Measurements from ENCODE around the gene MPP4. TPM values are rescaled to one million over a fixed set of nuclear protein-coding genes. Genes with fewer than 3 reads are reported as not detected.

MPP4 gene
- total RNA-seq, 1 experiment from 2014 or later, result 9.3 TPM

GRCh38 chr2:201628545-201628944 lies 69.9 kb downstream of the MPP4 start:
- no peak for DNase-seq (ENCODE audit: low read depth)

GRCh38 chr2:201622306-201622970 lies 76.0 kb downstream of the MPP4 start:
- no peak for DNase-seq (ENCODE audit: low read depth)

- no peak for DNase-seq (ENCODE audit: low read depth)
These were observed 77.0 kb downstream of the MPP4 start for GRCh38 chr2:201621293-201621999.

GRCh38 chr2:201618744-201619662 lies 79.4 kb downstream of the MPP4 start:
- DNase-seq (ENCODE audit: low read depth), result peak; percentile 76

GRCh38 chr2:201608021-201608420 lies 90.4 kb downstream of the MPP4 start:
- no peak for DNase-seq (ENCODE audit: low read depth)

- DNase-seq (ENCODE audit: low read depth), result no peak
These were observed 90.9 kb downstream of the MPP4 start for GRCh38 chr2:201607568-201607967.

- no peak for DNase-seq (ENCODE audit: low read depth)
These were observed 97.5 kb downstream of the MPP4 start for GRCh38 chr2:201600906-201601305.

- DNase-seq (ENCODE audit: low read depth), result no peak
These were observed 101.0 kb downstream of the MPP4 start for GRCh38 chr2:201597397-201597796.

Other genes with a start within 250 kb of the MPP4 start
- 14.2 and 17.6 TPM in 2 replicates for gene TRAK2, start 247.2 kb downstream of the MPP4 start, total RNA-seq (2014; rRNA removed; shearing (Covaris generic))
- gene STRADB, start 246.9 kb downstream of the MPP4 start, total RNA-seq (2014; rRNA removed; shearing (Covaris generic)), result 14.1 and 62.7 TPM in 2 replicates
- 144 and 173 TPM in 2 replicates for gene TMEM237, start 55.1 kb downstream of the MPP4 start, total RNA-seq (2014; rRNA removed; shearing (Covaris generic))
- 25.2 and 27.5 TPM in 2 replicates for gene ALS2, start 82.3 kb upstream of the MPP4 start, total RNA-seq (2014; rRNA removed; shearing (Covaris generic))
- 7.3 and 14.9 TPM in 2 replicates for gene CDK15, start 107.9 kb upstream of the MPP4 start, total RNA-seq (2014; rRNA removed; shearing (Covaris generic))

All from Daoy (cell line).